GM12875 (cell line): ENCODE results near the gene SDK1.

Experiments used
- H3K4me3 ChIP-seq: one replicate; pipeline ENCODE4 v1.5.1; 2011; ENCODE audit warnings: low read depth, low read length, control low read depth
- TF ChIP-seq, protein P1 (sequence below): IDR thresholded peaks from 2 replicates; pipeline ENCODE4 v1.5.1; 2011; ENCODE audit warnings: low read depth, mild to moderate bottlenecking, control low read depth, inconsistent platforms, low read length, moderate library complexity, borderline replicate concordance; ENCODE audit not compliant: insufficient read depth

The SDK1 gene

DNA sequence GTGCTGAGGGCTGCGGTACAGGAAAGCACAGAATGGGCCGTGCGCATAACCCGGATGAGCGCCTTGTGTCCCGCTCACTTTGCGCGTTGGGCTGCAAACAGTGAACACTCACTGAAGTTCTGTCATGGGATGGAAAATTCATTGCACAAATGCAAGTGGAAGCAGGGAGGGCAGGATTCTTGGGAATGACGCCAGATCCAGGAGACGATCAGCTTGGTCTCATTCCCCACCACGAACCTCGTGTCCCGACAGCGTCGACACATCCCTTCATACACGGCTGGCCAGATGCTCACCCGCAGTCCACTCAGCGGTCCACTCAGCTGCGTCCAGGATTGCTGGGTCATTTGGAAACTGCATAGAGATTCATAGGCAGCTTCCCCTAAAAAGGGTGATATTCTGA lies 607.1 kb downstream of the SDK1 start:
- H3K4me3 ChIP-seq = no peak overlapping the region
- TF ChIP-seq, protein P1, sequence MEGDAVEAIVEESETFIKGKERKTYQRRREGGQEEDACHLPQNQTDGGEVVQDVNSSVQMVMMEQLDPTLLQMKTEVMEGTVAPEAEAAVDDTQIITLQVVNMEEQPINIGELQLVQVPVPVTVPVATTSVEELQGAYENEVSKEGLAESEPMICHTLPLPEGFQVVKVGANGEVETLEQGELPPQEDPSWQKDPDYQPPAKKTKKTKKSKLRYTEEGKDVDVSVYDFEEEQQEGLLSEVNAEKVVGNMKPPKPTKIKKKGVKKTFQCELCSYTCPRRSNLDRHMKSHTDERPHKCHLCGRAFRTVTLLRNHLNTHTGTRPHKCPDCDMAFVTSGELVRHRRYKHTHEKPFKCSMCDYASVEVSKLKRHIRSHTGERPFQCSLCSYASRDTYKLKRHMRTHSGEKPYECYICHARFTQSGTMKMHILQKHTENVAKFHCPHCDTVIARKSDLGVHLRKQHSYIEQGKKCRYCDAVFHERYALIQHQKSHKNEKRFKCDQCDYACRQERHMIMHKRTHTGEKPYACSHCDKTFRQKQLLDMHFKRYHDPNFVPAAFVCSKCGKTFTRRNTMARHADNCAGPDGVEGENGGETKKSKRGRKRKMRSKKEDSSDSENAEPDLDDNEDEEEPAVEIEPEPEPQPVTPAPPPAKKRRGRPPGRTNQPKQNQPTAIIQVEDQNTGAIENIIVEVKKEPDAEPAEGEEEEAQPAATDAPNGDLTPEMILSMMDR = no peak

DNA sequence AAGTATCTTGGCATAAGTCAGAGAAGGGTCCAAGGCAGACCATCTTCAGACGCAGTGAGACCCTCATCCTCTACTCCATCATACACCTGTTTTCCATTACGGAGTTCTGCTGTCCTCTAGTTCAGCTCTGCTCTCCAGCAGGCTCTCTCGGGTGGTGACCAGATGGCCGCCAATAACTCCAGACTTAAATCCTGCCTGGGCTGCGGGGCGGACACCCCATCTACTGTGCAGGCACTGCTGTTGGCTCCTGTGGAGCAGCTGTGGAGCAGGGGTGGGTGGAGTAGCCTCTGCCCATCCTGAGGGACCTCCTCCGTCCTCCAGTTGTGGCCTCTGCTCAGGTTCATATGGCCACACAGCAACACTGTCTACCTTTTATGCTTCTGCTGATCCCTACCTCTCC lies 608.1 kb downstream of the SDK1 start:
- TF ChIP-seq, protein P1 = no peak
- no peak overlapping the region for H3K4me3 ChIP-seq

DNA sequence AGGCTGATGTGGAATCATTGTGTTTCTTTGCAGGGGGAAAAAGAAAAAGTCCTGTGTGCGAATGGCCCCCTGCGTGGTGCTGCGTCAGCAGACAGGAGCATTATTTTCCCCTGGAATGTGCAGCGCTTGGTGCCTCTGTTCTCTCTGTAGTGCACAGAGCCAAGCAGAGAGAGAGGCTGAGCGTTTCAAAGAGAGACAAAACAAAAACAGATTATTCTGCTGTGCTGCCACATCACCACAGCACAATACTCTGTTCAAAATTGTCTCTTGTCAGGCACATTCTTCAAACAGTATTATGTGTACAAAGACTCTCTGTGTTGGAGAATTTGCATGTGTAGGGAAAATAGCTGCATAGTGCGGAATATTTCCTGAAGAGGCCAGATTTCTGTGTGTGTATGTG lies 609.0 kb downstream of the SDK1 start:
- no peak overlapping the region for H3K4me3 ChIP-seq
- TF ChIP-seq, protein P1 = no peak

DNA sequence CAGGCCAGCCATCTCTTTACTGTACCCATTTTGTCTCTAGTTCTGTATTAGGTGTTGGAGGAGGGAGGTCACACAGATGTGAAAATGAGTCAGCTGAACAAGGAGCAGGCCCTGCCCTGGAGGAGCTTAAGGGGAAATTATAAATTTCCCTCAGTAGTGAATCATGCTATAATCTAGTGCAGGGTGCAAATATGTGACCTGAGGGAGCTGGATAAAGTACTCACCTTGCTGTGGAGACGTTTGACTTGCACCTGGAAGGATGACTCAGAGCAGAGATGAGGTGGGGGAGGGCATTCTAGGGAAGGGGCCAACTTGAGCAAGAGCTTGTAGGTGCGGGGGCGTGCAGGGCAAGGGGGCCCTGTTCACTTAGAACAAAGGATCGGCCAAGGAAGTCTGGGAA lies 610.6 kb downstream of the SDK1 start:
- TF ChIP-seq, protein P1 = no peak
- H3K4me3 ChIP-seq = no peak overlapping the region

DNA sequence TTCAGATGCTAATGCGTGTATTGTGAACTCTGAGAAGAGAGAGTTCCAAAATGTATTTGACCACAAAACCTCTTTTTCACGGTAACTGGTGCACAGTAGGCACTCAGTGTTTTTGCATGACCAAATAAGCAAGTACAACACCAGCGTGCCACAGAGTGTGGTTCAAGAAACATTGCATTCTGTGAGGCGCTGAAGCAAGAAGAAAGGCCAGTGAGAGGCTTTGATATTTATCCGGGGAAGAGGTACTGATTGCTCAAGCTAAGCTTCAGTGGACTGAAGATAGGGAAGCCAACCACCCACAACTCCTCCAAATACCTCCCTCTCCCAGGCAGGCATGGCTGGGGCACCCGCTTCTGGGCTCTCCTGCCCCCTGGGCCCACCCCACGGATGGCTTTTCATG lies 611.2 kb downstream of the SDK1 start:
- TF ChIP-seq, protein P1 = no peak
- no peak overlapping the region for H3K4me3 ChIP-seq

DNA sequence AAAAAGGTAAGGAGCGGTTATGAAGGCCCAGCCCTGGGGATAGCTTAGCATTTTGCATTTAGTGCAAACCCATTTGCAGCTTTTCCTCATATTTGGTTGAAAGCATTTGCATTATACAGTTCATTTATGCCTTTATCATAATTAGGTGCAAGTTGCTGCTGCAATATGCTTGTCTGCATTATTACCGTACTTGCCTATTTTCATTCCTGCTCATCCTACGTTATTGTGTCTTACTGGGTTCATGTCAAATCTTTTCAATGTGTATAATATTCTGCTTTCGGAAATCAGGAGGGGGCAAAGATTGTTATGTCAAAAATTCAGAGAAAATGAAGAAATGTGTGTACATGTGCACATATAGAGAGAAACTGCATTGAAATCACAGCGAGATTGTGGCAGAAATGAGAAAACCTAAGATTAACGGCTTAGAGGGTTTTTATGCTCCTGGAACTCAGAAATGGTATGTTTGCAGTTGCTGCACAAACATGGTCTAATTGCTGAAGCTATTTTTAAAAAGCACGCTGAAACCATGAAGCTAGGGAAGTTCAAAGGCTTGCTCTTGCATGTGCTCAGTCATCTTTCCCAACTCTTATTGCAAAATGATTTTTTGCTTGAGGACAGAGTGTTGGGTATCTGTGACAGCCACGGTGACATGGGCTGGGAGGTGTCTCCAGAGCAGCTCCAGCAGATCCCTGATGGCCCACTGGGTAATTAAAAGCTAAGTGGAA lies 613.2 kb downstream of the SDK1 start:
- H3K4me3 ChIP-seq = no peak overlapping the region
- TF ChIP-seq, protein P1 = no peak

DNA sequence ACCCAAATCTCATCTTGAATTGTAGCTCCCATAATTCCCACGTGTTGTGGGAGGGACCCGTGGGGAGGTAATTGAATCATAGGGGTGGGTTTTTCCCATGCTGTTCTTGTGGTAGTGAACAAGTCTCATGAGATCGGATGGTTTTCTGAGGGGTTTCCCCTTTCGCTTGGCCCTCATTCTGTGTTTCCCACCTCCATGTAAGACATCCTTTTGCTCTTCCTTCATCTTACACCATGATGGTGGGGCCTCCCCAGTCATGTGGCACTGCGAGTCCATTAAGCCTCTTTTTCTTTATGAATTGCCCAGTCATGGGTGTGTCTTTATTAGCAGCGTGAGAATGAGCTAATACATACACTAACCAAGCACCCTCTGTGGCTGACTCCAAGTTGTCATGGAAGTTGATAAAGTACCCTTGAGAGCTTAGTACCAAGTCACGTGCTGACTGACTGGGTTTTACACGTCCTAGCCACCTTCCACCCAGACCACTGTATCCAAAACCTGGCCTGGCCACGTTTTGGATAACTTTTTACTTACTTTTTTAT lies 614.4 kb downstream of the SDK1 start:
- TF ChIP-seq, protein P1 = no peak
- H3K4me3 ChIP-seq = no peak overlapping the region
